HG03159 (cell line): ENCODE measurements around the gene TUBB2A.
"Not testable (repeated sequence)": the region's sequence is repeated elsewhere in the genome, so short reads cannot be mapped to it uniquely, and the experiment has no call there.

ENCODE experiments used
- ATAC-seq: cut with Tn5 transposase; IDR thresholded peaks from one replicate; pipeline ENCODE4 v1.9.1; 2021; ENCODE audit warnings: mild to moderate bottlenecking, moderate library complexity; ENCODE audit not compliant: unreplicated experiment

The TUBB2A gene

DNA sequence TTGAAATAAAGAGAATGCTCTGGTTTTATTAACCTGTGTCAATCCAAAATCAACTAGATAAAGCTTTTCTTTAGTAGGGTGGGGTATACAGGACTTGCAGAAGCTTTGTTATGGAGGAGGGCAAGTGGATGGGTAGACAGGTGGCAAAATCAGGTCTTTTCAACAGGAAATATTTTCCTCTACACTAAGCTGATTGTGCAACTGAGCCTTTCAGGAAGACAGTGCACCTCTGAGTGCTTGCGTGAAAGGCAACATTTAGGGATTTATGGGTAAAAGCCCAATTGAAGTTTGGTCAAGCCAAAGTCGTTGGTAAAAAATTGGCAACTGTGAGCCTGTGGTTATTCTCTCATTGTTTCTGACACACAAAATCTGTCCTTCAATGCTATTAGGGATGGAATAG lies 23.8 kb upstream of the TUBB2A start:
- no peak for ATAC-seq

DNA sequence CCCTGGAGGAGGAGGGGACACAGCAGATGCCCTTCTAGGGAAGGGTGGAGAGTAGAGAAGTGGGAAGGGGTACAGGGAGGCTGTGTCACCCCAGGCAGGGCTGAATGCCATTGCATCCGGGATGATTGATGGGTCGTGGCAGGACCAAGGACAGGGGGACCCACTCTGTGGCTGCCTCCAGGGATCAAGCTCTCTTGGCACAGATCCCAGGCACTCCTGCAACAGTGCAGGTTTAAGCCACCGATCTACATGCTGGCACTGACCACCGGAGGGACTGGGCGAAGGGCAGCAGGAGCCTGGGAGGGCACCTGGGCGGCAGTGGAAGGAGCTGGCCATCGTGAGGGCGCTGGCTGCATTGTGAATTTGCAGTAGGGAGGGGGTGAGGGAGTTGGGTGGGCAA lies 22.6 kb upstream of the TUBB2A start:
- not testable (repeated sequence) for ATAC-seq

DNA sequence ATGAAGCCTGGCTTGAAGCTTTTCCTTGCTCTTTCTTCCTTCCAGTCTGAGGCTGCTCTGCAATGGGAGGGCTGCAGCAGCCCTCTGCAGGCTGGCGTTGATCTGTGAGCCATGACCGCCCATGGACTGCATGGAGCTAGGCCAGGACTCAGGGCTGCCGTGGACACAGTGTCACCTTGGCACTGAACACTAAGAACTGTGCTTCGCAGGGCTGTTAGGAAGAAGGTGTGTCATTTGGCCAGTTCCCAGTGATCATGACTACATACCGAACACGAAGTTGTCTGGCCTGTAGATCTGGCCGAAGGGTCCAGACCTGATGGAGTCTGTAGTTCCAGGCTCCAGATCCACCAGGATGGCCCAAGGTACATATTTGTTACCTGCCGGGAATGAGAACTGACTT lies 21.3 kb upstream of the TUBB2A start:
- ATAC-seq = not testable (repeated sequence)

DNA sequence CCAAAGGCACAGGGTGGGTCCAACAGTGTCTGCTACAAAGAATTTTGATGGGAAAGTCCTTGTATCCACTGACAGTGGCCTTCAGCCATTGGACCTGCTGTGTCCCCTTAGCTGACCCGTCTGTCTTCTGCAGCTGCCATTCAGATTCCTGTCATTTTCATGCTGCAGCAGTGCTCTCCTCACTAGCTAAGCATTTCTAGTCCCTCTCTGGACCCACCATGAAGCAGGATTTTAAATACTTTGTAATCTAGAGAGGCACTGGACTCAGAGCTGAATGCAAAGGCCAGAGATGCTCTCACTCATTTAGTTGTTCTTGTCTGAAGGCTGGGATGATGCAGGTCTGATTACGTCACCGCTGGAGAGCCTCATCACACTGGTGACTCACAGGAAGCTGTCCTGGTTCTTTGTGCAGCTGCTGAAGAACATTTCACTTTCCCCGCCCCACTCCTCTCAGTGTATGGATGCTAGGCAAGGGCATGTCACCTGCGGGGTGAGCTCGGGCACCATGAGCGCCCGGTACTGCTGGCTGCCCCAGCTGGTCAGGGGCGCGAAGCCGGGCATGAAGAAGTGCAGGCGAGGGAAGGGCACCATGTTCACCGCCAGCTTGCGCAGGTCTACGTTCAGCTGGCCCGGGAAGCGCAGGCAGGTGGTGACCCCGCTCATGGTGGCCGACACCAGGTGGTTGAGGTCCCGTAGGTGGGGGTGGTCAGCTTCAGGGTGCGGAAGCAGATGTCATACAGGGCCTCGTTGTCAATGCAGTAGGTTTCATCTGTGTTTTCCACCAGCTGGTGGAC lies 19.4 kb upstream of the TUBB2A start:
- no peak for ATAC-seq

DNA sequence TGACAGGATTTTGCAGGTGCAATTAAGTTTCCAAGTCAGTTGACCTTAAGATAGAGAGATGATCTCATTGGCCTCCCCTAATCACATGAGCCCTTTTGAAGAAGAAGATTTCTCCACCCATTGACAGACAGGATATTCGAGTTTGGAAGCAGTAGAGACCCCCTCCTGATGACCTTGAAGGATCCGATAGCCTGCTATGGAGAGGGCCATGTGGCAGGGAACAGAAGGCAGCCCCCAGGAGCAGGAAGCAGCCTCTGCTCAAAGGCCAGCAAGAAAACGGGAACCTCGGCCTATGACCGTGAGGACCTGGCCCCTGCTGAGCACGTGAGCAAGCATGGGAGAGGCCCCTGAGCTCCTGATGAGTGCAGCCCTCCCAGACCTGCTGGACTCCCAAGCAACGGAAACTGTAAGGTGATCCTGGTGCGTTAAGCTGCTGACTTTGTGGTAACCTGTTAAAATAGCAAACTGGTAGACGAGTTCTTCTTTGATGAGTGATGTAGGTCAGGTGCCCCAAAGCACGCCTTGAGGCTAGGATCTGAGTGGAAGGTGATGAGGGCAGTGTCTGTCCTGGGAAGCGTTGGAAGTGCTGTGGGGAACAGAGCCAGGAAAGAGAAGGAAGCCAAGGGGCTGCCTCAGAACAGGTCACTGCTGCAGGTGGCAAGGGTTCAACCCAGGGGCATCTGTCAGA lies 18.5 kb upstream of the TUBB2A start:
- ATAC-seq = no peak

DNA sequence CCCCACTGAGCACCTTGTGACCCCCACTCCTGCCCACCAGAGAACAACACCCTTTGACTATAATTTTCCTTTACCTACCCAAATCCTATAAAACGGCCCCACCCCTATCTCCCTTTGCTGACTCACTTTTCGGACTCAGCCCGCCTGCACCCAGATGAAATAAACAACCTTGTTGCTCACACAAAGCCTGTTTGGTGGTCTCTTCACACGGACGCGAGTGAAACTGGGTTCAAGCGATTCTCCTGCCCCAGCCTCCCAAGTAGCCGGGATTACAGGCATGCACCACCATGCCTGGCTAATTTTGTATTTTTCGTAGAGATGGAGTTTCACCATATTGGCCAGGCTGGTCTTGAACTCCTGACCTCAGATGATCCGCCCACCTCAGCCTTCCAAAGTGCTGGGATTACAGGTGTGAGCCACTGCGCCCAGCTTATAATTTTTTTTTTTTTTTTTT lies 16.3 kb upstream of the TUBB2A start:
- not testable (repeated sequence) for ATAC-seq

DNA sequence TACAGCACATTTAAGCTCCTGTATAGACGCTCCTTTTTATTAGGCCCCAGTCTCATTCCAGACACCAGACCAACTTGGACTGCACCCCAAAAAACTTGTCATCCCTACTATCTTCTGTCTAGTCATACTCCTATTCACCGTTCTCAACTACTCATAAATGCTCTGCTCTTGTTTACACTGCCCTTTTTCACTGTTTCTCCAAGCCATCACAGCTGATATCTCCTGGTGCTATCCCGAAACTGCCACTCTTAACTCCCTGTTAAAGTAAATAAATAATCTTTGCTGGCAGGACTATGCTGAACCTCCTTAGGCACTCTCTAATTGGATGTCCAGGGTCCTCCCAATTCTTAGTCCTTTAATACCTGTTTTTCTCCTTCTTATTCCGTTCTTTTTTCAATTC lies 15.4 kb upstream of the TUBB2A start:
- not testable (repeated sequence) for ATAC-seq

DNA sequence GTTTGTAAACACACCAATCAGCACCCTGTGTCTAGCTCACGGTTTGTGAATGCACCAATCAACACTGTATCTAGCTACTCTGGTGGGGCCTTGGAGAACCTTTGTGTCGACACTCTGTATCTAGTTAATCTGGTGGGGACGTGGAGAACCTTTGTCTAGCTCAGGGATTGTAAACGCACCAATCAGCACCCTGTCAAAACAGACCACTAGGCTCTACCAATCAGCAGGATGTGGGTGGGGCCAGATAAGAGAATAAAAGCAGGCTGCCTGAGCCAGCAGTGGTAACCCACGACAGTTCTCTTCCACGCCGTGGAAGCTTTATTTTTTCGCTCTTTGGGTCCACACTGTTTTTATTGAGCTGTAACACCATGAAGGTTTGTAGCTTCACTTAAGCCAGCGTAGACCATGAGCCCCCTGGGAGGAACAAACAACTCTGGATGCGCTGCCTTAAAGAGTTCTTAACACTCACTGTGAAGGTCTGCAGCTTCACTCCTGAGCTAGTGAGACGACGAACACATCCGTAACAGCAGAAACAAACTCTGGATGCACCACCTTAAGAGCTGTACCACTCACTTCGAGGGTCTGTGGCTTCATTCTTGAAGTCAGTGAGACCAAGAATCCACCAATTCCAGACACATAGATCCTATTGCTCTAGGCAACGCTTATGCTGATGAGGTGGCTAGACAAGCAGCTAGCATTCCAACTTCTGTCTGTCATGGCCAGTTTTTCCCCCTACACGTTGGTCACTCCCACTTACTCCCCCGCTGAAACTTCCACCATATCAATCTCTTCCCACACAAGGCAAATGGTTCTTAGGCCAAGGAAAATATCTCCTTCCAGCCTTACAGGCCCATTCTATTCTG lies 14.2 kb upstream of the TUBB2A start:
- not testable (repeated sequence) for ATAC-seq

DNA sequence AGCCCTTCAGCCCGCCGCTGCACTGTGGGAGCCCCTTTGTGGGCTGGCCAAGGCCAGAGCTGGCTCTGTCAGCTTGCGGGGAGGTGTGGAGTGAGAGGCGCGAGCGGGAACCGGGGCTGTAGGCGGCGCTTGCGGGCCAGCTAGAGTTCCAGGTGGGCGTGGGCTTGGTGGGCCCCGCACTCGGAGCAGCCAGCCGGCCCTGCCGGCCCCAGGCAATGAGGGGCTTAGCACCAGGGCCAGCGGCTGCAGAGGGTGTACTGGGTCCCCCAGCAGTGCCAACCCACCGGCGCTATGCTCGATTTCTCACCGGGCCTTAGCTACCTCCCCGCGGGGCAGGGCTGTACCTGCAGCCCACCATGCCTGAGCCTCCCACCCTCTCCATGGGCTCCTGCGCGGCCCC lies 13.3 kb upstream of the TUBB2A start:
- ATAC-seq = not testable (repeated sequence)

DNA sequence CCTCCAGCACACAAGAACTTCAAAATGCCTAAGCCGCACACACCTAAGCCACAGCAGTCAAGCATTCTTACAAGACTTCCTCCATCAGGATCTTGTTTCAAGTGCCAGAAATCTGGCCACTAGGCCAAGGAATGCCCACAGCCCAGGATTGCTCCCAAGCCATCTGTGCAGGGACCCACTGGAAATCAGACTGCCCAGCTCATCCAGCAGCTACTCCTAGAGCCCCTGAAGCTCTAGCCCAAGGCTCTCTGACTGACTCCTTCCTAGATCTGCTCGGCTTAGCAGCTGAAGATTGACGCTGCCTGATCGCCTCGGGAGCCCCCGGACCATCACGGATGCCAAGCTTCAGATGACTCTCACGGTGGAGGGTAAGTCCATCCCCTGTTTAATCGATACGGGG lies 10.7 kb upstream of the TUBB2A start:
- not testable (repeated sequence) for ATAC-seq

DNA sequence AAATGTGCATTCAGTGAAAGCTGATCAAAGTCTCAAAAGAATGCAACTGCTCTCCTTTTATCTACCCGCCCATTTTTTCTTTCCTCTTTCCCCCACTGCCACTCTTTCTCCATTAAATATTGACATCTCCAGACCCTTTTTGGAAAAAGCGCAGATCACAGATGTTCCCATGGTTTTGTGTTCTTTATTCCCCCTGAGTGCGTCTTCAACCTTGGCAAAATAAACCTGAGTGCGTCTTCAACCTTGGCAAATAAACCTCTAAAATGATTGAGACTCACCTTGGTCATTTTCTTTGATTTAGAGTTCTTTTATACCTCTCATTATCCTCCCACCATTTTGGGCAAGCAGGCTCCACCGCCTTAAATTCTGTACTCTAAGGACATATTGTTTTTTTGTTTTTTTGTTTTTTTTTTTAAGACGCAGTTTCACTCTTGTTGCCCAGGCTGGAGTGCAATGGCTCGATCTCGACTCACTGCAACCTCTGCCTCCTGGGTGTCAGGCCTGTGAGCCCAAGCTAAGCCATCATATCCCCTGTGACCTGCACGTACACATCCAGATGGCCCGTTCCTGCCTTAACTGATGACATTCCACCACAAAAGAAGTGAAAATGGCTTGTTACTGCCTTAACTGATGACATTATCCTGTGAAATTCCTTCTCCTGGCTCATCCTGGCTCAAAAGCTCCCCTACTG lies 9.3 kb upstream of the TUBB2A start:
- ATAC-seq = not testable (repeated sequence)

DNA sequence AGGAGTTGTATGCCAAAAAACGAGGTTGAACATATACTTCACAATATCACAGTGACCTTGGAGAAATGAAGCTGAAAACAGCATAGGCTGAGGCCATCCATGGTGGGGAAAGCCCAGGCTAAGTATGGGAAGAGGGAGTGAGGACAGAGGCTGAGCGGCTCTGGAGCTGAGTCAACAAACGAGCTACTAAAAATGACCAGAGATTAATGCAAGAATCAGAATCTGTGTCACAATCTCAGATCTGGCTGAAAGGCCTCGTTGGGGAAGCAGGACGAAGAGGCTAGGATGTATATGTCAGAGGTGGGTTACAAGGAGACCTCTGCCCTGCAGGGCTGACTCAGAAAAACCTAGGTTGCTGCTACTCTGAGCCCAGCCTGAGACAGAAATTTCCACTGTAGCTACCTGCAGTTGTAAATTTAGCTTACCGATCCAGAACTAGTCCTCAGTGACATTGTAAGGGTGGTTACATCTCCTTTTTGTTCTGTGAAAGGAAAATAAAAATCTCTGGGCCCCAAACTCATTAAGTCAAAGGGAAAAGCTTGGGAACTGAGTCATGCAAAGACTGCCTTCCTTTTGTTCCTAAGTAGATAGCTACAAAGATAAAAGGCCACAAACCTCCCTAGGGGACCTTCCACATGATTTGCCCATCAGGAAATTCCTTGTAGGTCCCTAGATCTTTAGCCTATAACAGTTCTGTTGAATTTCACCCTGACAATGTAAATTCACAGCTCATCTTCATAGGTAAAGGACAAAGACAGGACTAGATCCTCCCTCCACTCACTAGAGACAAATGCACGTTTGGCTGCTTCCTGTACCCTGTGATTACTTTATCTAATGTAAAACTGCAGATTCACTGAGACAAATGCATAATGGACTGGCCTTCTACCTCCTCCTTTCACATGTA lies 8.5 kb upstream of the TUBB2A start:
- no peak for ATAC-seq

DNA sequence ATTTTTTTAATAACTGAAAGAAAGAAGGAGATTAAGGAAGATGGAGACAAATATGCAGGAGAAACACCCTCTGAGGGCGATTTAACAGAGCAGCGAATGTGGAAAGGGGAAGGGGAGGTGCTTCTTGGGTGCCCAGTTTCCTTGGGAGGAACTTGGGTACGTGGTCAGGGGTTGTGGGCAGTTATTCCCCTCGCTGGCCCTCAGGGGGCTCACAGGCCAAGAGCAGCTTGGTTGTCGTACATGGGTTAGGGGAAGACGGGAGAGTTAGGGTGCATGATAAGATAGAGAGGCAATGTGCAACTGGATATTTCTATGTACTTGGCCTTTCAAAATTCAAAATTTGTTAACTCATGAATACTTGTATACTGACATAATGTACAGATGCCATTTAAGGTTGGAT lies 7.0 kb upstream of the TUBB2A start:
- no peak for ATAC-seq

DNA sequence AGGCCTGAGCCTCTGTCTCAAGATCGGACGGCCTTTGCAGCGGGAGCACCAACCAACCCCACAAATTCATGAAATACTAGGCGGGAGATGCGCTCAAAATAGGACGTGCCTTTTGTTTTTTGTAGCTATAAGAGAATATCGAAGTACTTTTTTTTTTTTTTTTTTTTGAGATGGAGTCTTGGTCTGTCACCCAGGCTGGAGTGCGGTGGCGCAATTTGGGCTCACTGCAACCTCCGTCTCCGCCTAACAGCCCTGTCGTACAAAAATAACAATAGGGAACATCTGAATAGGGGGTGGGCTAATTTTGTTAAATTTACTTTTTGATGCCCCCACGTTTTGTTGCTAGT lies 5.9 kb upstream of the TUBB2A start:
- no peak for ATAC-seq

DNA sequence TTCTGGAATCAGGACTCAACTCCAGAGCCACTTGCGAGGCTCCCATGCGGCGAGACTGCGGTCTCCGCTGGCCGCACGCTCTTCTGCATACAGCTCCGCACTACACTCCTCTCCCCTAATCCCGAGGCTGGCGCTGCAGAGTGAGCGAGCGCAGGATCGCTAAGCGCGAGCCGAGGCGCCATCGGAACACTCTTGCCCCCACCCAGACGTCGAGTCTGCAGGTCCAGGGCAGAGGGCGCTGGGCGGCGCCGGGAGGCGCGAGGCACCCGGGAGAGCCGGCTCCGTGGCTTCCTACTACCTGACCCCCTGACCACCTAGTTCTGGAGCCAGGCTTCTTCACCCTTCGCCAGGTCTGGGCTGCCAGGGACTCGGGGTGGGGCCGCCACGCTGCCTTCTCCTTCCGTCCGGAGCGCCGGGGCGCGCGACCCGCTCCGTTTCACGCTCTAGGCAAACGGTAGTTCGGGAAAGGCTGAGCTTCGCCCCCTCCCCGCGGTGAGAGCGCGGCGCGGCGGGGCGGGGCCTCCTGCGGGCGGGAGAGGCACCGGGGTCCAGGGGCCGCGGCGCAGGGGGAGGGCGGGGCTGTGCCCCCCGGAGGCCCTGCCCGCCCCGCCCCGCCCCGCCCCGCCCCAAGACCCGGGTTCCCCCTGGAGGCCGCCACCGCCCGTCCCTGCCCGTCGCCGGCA lies 5.4 kb upstream of the TUBB2A start:
- ATAC-seq = peak; percentile 62

DNA sequence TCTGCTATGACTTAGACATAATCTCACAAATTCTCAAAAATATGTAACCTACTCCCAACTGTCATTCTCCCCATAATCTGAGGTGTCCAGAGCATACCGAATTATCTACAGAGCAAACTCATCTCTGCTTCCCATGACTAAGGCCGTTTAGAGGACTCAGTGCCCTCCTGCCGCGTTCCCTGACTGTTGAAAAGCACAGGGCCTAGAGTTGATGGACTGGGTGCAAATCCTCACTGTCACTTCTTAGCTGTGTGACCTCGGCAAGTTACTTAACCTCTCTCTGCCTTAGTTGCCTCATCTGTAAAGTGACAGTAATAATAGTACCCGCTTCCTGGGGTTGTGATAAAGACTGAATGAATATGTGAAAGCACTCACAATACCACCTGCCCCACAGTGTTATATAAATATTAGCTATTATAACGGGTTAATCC lies 4.7 kb upstream of the TUBB2A start:
- no peak for ATAC-seq

DNA sequence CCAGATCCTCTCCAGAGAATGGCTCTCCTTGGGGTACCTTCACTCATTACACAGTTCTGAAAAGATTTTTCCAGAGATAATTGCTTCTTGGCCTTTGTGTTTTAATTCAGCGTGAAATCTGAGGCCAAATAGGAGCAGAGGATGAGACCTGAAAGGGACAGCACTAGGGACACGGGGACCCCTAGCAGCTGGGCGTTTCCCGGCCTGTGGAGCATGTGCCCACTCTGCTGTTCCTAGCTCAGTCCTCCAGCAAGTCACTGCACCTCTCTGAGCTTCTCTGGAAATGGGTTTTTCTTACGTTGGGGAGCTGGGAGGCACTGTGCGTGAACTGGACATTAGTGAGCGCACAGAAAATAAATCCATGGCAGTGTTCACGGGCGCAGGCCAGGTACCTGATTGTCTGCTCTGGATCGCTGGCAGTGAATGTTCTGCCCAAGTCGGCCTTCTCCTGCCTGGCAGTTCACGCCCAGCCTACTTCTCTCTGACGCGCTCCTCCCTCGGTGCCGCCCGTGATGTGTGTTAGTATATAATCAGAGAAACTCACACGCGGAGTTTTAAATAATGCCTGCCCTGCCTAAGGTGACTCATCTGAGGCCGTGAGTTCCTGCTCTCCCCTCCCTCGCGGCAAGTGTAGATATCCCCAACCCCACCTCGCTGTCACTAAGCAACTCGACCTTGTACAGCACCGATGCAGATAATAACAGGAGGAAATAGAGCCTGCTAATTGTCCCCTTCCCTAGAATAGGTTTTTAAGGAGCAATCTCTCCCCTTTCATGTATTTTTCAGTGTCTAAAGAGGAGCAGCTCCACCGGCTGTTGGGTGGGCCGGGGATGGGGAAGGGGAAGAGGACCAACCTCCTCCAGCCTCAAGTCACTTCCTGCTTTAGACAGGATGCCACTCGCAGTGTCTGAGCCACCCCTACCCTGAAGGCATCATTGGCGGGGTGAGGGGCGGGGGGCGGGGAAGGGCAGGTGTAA lies 2.7 kb upstream of the TUBB2A start:
- no peak for ATAC-seq
